Fibroblast of pulmonary artery (primary cell): ENCODE results near the gene VWF.

ENCODE experiments used
- DNase-seq: peaks from one replicate; pipeline ENCODE4 v3.0.0-alpha.2; 2010; ENCODE audit warnings: low read depth
- H3K4me3 ChIP-seq: replicated peaks from 2 replicates; pipeline ENCODE4 v1.5.1; 2011; ENCODE audit warnings: low read depth, mild to moderate bottlenecking, control low read depth, low read length, moderate library complexity
- CTCF ChIP-seq: IDR thresholded peaks from 2 replicates; pipeline ENCODE4 v1.5.1; 2011; ENCODE audit warnings: mild to moderate bottlenecking, control low read depth, low read length, inconsistent platforms; ENCODE audit errors: missing control alignments

Gene VWF

GRCh38 chr12:6052206-6052939 lies 72.1 kb downstream of the VWF start:
- no peak for TF ChIP-seq CTCF
- H3K4me3 ChIP-seq: no peak overlapping the region
- DNase-seq: no peak

GRCh38 chr12:6049992-6050391 lies 74.5 kb downstream of the VWF start:
- TF ChIP-seq CTCF: no peak
- DNase-seq: no peak
- H3K4me3 ChIP-seq: no peak overlapping the region

- no peak for TF ChIP-seq CTCF
- no peak for DNase-seq
- no peak overlapping the region for H3K4me3 ChIP-seq
These were observed 74.9 kb downstream of the VWF start for GRCh38 chr12:6049587-6049986.

GRCh38 chr12:6047249-6048237 lies 76.9 kb downstream of the VWF start:
- DNase-seq: peak; percentile 25
- no peak overlapping the region for H3K4me3 ChIP-seq
- no peak for TF ChIP-seq CTCF

- no peak for DNase-seq
- no peak overlapping the region for H3K4me3 ChIP-seq
- TF ChIP-seq CTCF: no peak
These were observed 77.8 kb downstream of the VWF start for GRCh38 chr12:6046511-6047180.

- no peak for TF ChIP-seq CTCF
- no peak overlapping the region for H3K4me3 ChIP-seq
- DNase-seq: no peak
These were observed 79.0 kb downstream of the VWF start for GRCh38 chr12:6045438-6045837.
